H1 (cell line): Measurements from ENCODE around the gene GRAMD2A. TPM values are rescaled to one million over a fixed set of nuclear protein-coding genes. Genes with fewer than 3 reads are reported as not detected.

Source experiments
- CTCF ChIA-PET: fragments of 300-600 bp; sonication (Branson Sonifier 250); formaldehyde crosslinking; loops from one replicate; lab custom pipeline; 2021; ENCODE audit not compliant: partially characterized antibody; lab: Charles Lee
- POLR2A ChIA-PET: fragments of 300-600 bp; sonication (Branson Sonifier 250); formaldehyde crosslinking; loops from one replicate; lab custom pipeline; 2021; ENCODE audit warnings: inconsistent platforms; ENCODE audit not compliant: partially characterized antibody; lab: Charles Lee
- DNase-seq, 2 experiments: peaks; one replicate each; pipeline versions ENCODE4 v3.0.0 to v3.0.0-alpha.2; 2010 to 2022; ENCODE audit warnings: low spot score in 2 of 2, low read depth in 1 of 2, mixed read lengths in 1 of 2
- FAIRE-seq: peaks from 2 replicates; lab custom pipeline; 2011; peaks lifted over from hg19 to GRCh38; lab: Jason Lieb, UNC
- H2AFZ ChIP-seq: 2 replicates; pipeline ENCODE4 v1.8.1; 2012; ENCODE audit warnings: low read length, inconsistent platforms
- H2AK5ac ChIP-seq: 2 replicates; pipeline ENCODE4 v1.6.1; 2013; ENCODE audit warnings: low read depth, low read length
- H2BK120ac ChIP-seq: replicated peaks from 2 replicates; pipeline ENCODE3; 2013; ENCODE audit warnings: low read depth, low read length, inconsistent platforms
- H2BK12ac ChIP-seq: 2 replicates; pipeline ENCODE4 v1.6.1; 2013; ENCODE audit warnings: low read depth, low read length
- H2BK15ac ChIP-seq: 2 replicates; pipeline ENCODE4 v1.6.1; 2013; ENCODE audit warnings: low read length
- H2BK20ac ChIP-seq: 2 replicates; pipeline ENCODE4 v1.6.1; 2013; ENCODE audit warnings: low read length
- H2BK5ac ChIP-seq: 2 replicates; pipeline ENCODE4 v1.6.1; 2013; ENCODE audit warnings: low read depth, low read length
- H3K14ac ChIP-seq: 2 replicates; pipeline ENCODE4 v1.6.1; 2013; ENCODE audit warnings: inconsistent platforms; ENCODE audit not compliant: insufficient read length
- H3K18ac ChIP-seq: 2 replicates; pipeline ENCODE4 v1.6.1; 2013; ENCODE audit warnings: low read length; ENCODE audit errors: extremely low read depth
- H3K23ac ChIP-seq: 2 replicates; pipeline ENCODE4 v1.6.1; 2013; ENCODE audit warnings: inconsistent platforms; ENCODE audit not compliant: insufficient read length
- H3K23me2 ChIP-seq: 2 replicates; pipeline ENCODE4 v1.6.1; 2013; ENCODE audit warnings: low read depth, low read length
- H3K27ac ChIP-seq: 2 replicates; pipeline ENCODE4 v1.6.1; 2011; ENCODE audit warnings: low read depth, low read length, inconsistent platforms
- H3K27me3 ChIP-seq, 4 experiments: replicated peaks in 1 of 4; 1 replicate in 1 of 4; 2 replicates in 3 of 4; pipeline versions ENCODE4 v1.6.1 to v1.8.1; 2011 to 2013; ENCODE audit warnings: low read length in 3 of 4, mild to moderate bottlenecking in 3 of 4, inconsistent platforms in 2 of 4, mixed read lengths in 2 of 4, moderate library complexity in 1 of 4; ENCODE audit not compliant: control insufficient read depth in 3 of 4, insufficient read depth in 3 of 4; ENCODE audit errors: extremely low read depth in 1 of 4
- H3K36me3 ChIP-seq, 4 experiments: 2 replicates each; pipeline versions ENCODE4 v1.6.1 to v1.8.1; 2011 to 2013; ENCODE audit warnings: mild to moderate bottlenecking in 4 of 4, low read length in 3 of 4, moderate library complexity in 2 of 4, control low read depth in 1 of 4, inconsistent platforms in 1 of 4; ENCODE audit not compliant: insufficient read depth in 4 of 4, control insufficient read depth in 2 of 4
- H3K4ac ChIP-seq: replicated peaks from 2 replicates; pipeline ENCODE3; 2013; ENCODE audit warnings: low read length, low read depth, mixed read lengths, inconsistent platforms; ENCODE audit not compliant: insufficient read length
- H3K4me1 ChIP-seq, 4 experiments: replicated peaks in 1 of 4; 1 replicate in 1 of 4; 2 replicates in 3 of 4; pipeline versions ENCODE4 v1.6.1 to v1.8.1; 2011 to 2013; ENCODE audit warnings: low read length in 3 of 4, inconsistent platforms in 2 of 4, mixed read lengths in 1 of 4; ENCODE audit not compliant: insufficient read depth in 4 of 4, control insufficient read depth in 3 of 4
- H3K4me2 ChIP-seq, 2 experiments: 2 replicates each; pipeline versions ENCODE4 v1.6.1 to v1.8.1; 2011 to 2013; ENCODE audit warnings: low read depth in 2 of 2, low read length in 2 of 2, control low read depth in 1 of 2, inconsistent platforms in 1 of 2, mild to moderate bottlenecking in 1 of 2; ENCODE audit not compliant: insufficient read depth in 1 of 2
- H3K4me3 ChIP-seq, 4 experiments: fragments of 200-600, 300-600 bp in 1 of 4; sonication (generic), shearing (Covaris generic), sonication (Bioruptor Twin) in 1 of 4; 2 replicates each; pipeline versions ENCODE4 v1.5.1 to v1.8.1; 2011 to 2016; ENCODE audit warnings: low read length in 4 of 4, low read depth in 3 of 4, control low read depth in 2 of 4, inconsistent platforms in 2 of 4, mild to moderate bottlenecking in 2 of 4, mixed read lengths in 1 of 4, moderate library complexity in 1 of 4; ENCODE audit not compliant: insufficient read depth in 2 of 4; ENCODE audit errors: extremely low read depth in 1 of 4
- H3K56ac ChIP-seq: replicated peaks from 2 replicates; pipeline ENCODE3; 2013; ENCODE audit warnings: low read depth, mild to moderate bottlenecking, mixed read lengths, low read length, inconsistent platforms; ENCODE audit not compliant: insufficient read length
- H3K79me1 ChIP-seq: 2 replicates; pipeline ENCODE4 v1.6.1; 2013; ENCODE audit warnings: low read depth, low read length, control low read depth
- H3K79me2 ChIP-seq, 2 experiments: 2 replicates each; pipeline versions ENCODE4 v1.6.1 to v1.8.1; 2012 to 2013; ENCODE audit warnings: low read length in 2 of 2, mild to moderate bottlenecking in 2 of 2, inconsistent platforms in 1 of 2; ENCODE audit not compliant: insufficient read depth in 2 of 2, control insufficient read depth in 1 of 2
- H3K9ac ChIP-seq, 4 experiments: replicated peaks in 1 of 4; 1 replicate in 1 of 4; 2 replicates in 3 of 4; pipeline versions ENCODE4 v1.6.1 to v1.8.1; 2011 to 2013; ENCODE audit warnings: low read depth in 3 of 4, low read length in 3 of 4, control low read depth in 2 of 4, mild to moderate bottlenecking in 2 of 4, moderate library complexity in 2 of 4, inconsistent platforms in 1 of 4; ENCODE audit errors: extremely low read depth in 1 of 4
- H3K9me3 ChIP-seq, 2 experiments: 2 replicates each; pipeline versions ENCODE4 v1.6.1 to v1.8.1; 2012 to 2013; ENCODE audit warnings: mild to moderate bottlenecking in 2 of 2, moderate library complexity in 2 of 2, control low read depth in 1 of 2, inconsistent platforms in 1 of 2, low read depth in 1 of 2, low read length in 1 of 2, mixed read lengths in 1 of 2; ENCODE audit not compliant: insufficient read depth in 2 of 2
- H4K20me1 ChIP-seq, 2 experiments: replicated peaks in 1 of 2; 2 replicates each; pipeline versions ENCODE3 to v1.8.1; 2011 to 2013; ENCODE audit warnings: inconsistent platforms in 2 of 2, low read length in 2 of 2, mild to moderate bottlenecking in 1 of 2; ENCODE audit not compliant: insufficient read depth in 2 of 2, control insufficient read depth in 1 of 2
- H4K5ac ChIP-seq: 2 replicates; pipeline ENCODE4 v1.6.1; 2013; ENCODE audit warnings: low read length, low read depth, mixed read lengths, inconsistent platforms; ENCODE audit not compliant: insufficient read length
- H4K8ac ChIP-seq: 2 replicates; pipeline ENCODE4 v1.8.0; 2013; ENCODE audit warnings: mild to moderate bottlenecking, moderate library complexity, low read length, inconsistent platforms; ENCODE audit not compliant: insufficient read depth; ENCODE audit errors: extremely low read depth
- H4K91ac ChIP-seq: replicated peaks from 2 replicates; pipeline ENCODE3; 2013; ENCODE audit warnings: low read length, mixed read lengths, inconsistent platforms; ENCODE audit not compliant: insufficient read length
- ASH2L ChIP-seq: fragments of 200-600, 300-600 bp; sonication (generic); IDR thresholded peaks from one replicate; pipeline ENCODE4 v1.7.1; 2017; ENCODE audit warnings: low read length
- ATF3 ChIP-seq: IDR thresholded peaks from 2 replicates; pipeline ENCODE4 v1.6.1; 2011; ENCODE audit warnings: low read depth, mild to moderate bottlenecking, low read length; ENCODE audit not compliant: insufficient read depth
- CREB1 ChIP-seq: IDR thresholded peaks from 2 replicates; pipeline ENCODE4 v1.6.1; 2012; ENCODE audit warnings: inconsistent platforms
- CTBP2 ChIP-seq: IDR thresholded peaks from 2 replicates; pipeline ENCODE4 v1.7.0; 2011; ENCODE audit warnings: borderline replicate concordance, mild to moderate bottlenecking, moderate library complexity, mixed read lengths, low read length; ENCODE audit not compliant: insufficient read depth, insufficient read length
- HDAC6 ChIP-seq: IDR thresholded peaks from one replicate; pipeline ENCODE4 v1.7.1; 2012; ENCODE audit warnings: low read depth, mild to moderate bottlenecking, inconsistent platforms, low read length, moderate library complexity
- KDM1A ChIP-seq: fragments of 200-600, 300-600 bp; sonication (generic); IDR thresholded peaks from 2 replicates; pipeline ENCODE4 v1.7.1; 2016; ENCODE audit warnings: mild to moderate bottlenecking, low read length, borderline replicate concordance
- KDM4A ChIP-seq: IDR thresholded peaks from one replicate; pipeline ENCODE4 v1.7.1; 2012; ENCODE audit warnings: low read depth, mild to moderate bottlenecking, moderate library complexity, low read length, inconsistent platforms; ENCODE audit not compliant: severe bottlenecking
- NRF1 ChIP-seq: IDR thresholded peaks from 2 replicates; pipeline ENCODE4 v1.6.1; 2011; ENCODE audit warnings: mild to moderate bottlenecking, low read depth, low read length, improper control_type of control experiment
- RAD21 ChIP-seq, 2 experiments: IDR thresholded peaks in 1 of 2; conservative IDR thresholded peaks in 1 of 2; 2 replicates each; pipeline ENCODE4 v1.6.1; 2011; ENCODE audit warnings: low read depth in 2 of 2, low read length in 2 of 2, improper control_type of control experiment in 1 of 2, inconsistent platforms in 1 of 2, mild to moderate bottlenecking in 1 of 2, moderate library complexity in 1 of 2
- RXRA ChIP-seq: IDR thresholded peaks from 2 replicates; pipeline ENCODE4 v1.6.1; 2011; ENCODE audit warnings: low read depth, mild to moderate bottlenecking, low read length, moderate library complexity; ENCODE audit not compliant: insufficient read depth
- SIRT6 ChIP-seq: IDR thresholded peaks from one replicate; pipeline ENCODE4 v1.7.1; 2012; ENCODE audit warnings: low read length, inconsistent platforms
- SIX5 ChIP-seq: IDR thresholded peaks from 2 replicates; pipeline ENCODE4 v1.6.1; 2011; ENCODE audit warnings: mild to moderate bottlenecking, low read depth, low read length
- TAF1 ChIP-seq: IDR thresholded peaks from 2 replicates; pipeline ENCODE4 v1.6.1; 2011; ENCODE audit warnings: mild to moderate bottlenecking, low read depth, low read length
- TCF12 ChIP-seq: IDR thresholded peaks from 2 replicates; pipeline ENCODE4 v1.6.1; 2011; ENCODE audit warnings: low read depth, mild to moderate bottlenecking, low read length
- WGBS, 2 experiments: shearing (Covaris generic) in 1 of 2; methylation state at CpG; one replicate each; pipeline versions ENCODE4 v1.1.6 to v1.1.7; 2013 to 2015; ENCODE audit warnings: low lambda C conversion rate in 2 of 2, mixed read lengths in 2 of 2, inconsistent platforms in 1 of 2, low coverage in 1 of 2, missing lambda C conversion rate in 1 of 2; ENCODE audit not compliant: insufficient replicate concordance in 2 of 2, insufficient coverage in 1 of 2, insufficient read length in 1 of 2; ENCODE audit errors: extremely low coverage in 1 of 2, missing lambda C conversion rate in 1 of 2; 5-methylcytosine and 5-hydroxymethylcytosine counted together
- polyA plus RNA-seq, 7 experiments: library from polyadenylated mRNA; depleted of rRNA in 3 of 7; stranded (reverse) in 5 of 7; unstranded in 2 of 7; fragments of >200 nt in 5 of 7; fragments of 200-250 nt in 2 of 7; gene quantifications; 1 replicate in 5 of 7; 2 replicates in 1 of 7; 4 replicates in 1 of 7; pipeline versions ENCODE4 v1.2.1 to v1.2.3, GENCODE V29; 2011 to 2013; ENCODE audit warnings: missing spikeins in 2 of 7, mixed read lengths in 2 of 7
- total RNA-seq: library from RNA; stranded (reverse); fragmentation: NEBNext Ultra II Directional; extraction: Animal tissue kit (Norgen Biotek cat#: 25700); gene quantifications from 2 replicates; pipeline ENCODE4 v1.2.1, GENCODE V29; 2021

Gene GRAMD2A
- total and polyA plus RNA-seq, 2 of the 8 experiments (the other 6 are each of a cell fraction or from before 2014, with no cell fraction given), result 0.57 to 1.5 TPM

- no peak overlapping the region for H3K56ac ChIP-seq
- no peak overlapping the region for H3K9ac ChIP-seq
- H4K8ac ChIP-seq, result no peak overlapping the region
- H3K4me3 ChIP-seq, result no peak overlapping the region
- H3K9me3 ChIP-seq, result no peaks in the 10 kb centered on the region
- no peak overlapping the region for H3K14ac ChIP-seq
- H2BK120ac ChIP-seq, result no peak overlapping the region
- no peak overlapping the region for H2AFZ ChIP-seq
- no peaks in the 10 kb centered on the region for H3K36me3 ChIP-seq
- DNase-seq (no peak), FAIRE-seq (no peak)
- H3K4ac ChIP-seq, result no peak overlapping the region
- peaks cover 0 to 7% (median 3%) of the 10 kb centered on the region in 4 experiments; a peak in 3 of 7 replicates for H3K4me1 ChIP-seq
- H2BK20ac ChIP-seq, result no peak overlapping the region
- H3K79me1 ChIP-seq, result no peaks in the 10 kb centered on the region
- H2BK12ac ChIP-seq, result no peak overlapping the region
- H3K27me3 ChIP-seq, result peaks cover 0 to 19% (median 5%) of the 10 kb centered on the region in 4 experiments; a peak in 4 of 7 replicates
- ChIA-PET CTCF (no interaction called here), POLR2A (interaction anchor here (1.0 kb wide), 1 partner anchor 48 kb away, joined by 3 read pairs; the partner anchor contains the start of gene PKM)
- H4K5ac ChIP-seq, result no peak overlapping the region
- no peak overlapping the region for H3K27ac ChIP-seq
- H4K91ac ChIP-seq, result no peak overlapping the region
- no peak overlapping the region for H3K23ac ChIP-seq
- H3K4me2 ChIP-seq, result no peak overlapping the region
- H3K23me2 ChIP-seq, result peaks cover 4% of the 10 kb centered on the region; the same call in 1 of the 2 replicates
- no peak overlapping the region for H2BK15ac ChIP-seq
- no peak overlapping the region for H2BK5ac ChIP-seq
- 85% methylated on average over 3 of the region's 3 CpGs; no CpG with 5 or more reads in 1 of the 2 experiments for WGBS, 2 experiments
- no peak overlapping the region for H3K18ac ChIP-seq
- no peaks in the 10 kb centered on the region for H3K79me2 ChIP-seq
- H2AK5ac ChIP-seq, result no peak overlapping the region
- H4K20me1 ChIP-seq, result no peaks in the 10 kb centered on the region
- TF ChIP-seq RXRA (no peak), KDM4A (no peak), SIX5 (no peak), CTBP2 (no peak), ASH2L (no peak), SIRT6 (no peak), TCF12 (no peak), RAD21 (IDR thresholded peaks at IDR 0.05 in 1 of 2, conservative IDR thresholded peaks at IDR 0.05 in 1 of 2; ENCODE audit: low read depth in 2 of 2, low read length in 2 of 2) (no peak), KDM1A (no peak), TAF1 (no peak), ATF3 (no peak), NRF1 (no peak), CREB1 (no peak), HDAC6 (no peak)
Observed at GRCh38 chr15:72182673-72183072, 14.9 kb downstream of the GRAMD2A start.
